Activated CD8-positive, alpha-beta memory T cell treated with anti-CD3 and anti-CD28 coated beads, Interleukin-2, amount 50 U/mL, for 24 hours (primary cell): ENCODE measurements around the gene TAF1C.

Experiments
- DNase-seq: peaks from one replicate; pipeline ENCODE4 v3.0.0-alpha.2; 2020; ENCODE audit errors: extremely low read depth

TAF1C gene

GRCh38 chr16:84183911-84184591 is 2.8 kb downstream of the TAF1C start:
- no peak for DNase-seq

DNA sequence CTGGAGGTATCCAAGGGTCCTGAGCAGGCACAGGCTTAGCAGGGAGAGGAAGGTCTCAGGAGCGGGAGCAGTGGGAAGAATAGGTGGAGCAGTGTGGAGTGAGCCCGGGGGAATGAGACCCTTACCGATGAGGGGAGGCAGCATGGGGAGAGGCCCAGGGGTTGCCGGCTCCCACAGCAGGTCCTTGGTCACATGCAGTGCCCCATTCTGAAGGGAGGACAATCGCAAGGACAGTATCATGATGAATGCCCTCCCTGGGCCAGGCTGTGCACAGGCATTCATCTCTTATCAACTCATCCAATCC is 3.3 kb downstream of the TAF1C start:
- DNase-seq: no peak

- no peak for DNase-seq
Measured at GRCh38 chr16:84182680-84183571, 3.9 kb downstream of the TAF1C start.

DNA sequence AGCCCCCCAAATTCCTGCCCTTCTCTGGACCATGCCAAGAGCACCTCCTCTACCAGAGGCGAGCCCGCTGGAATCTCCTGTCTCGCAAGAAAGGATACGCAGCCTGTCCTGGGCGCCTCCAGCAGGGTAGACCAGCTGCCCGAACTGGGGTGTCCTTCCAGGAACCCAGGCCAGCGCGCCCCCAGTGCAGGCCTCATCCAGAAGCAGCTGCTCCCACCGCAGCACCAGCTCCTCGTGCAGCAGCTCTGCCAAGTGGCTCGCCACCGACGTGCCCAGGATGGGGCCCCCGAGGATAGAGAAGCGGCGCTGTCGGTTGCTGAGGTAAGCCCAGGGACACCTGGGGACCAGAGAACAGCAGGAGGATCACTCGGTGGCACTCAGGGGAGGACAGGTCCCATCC is 4.8 kb downstream of the TAF1C start:
- DNase-seq: no peak

GRCh38 chr16:84181144-84181915 is 5.5 kb downstream of the TAF1C start:
- DNase-seq: no peak

- DNase-seq: no peak
Measured at GRCh38 chr16:84180519-84181140, 6.2 kb downstream of the TAF1C start.

DNA sequence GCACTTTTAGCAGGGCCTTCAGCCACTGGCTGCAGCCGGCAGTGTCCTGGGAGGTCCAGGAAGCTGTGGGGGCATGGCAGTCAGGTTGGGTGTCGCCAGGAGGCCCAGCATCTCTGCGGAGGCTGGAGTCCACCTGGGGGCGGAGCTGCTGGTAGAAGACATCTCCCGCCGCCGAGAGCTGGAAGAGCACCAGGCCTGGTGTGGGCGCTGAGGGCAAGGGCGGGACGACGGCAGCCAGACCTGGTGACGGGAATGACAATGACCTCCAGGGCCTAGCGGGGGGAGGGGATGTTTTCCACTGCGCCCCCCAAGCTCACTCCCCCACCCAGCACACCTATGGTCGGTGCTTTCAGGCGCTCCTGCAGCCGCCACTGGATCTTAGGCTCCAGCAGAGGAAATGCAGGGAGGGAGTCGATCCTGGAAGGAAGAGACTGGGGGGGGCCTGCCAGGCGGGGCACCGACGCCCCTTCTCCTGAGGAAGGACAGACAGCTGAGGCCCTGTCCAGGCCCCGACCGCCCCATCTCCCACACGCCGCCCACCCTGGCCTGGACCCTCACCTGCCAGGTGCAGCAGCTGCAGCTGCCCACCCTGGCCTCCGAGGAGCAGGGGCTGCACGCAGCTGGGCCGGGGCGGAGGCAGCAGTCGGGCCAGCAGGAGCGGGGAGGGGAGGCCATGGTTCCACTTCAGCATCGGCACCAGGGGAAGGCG is 7.1 kb downstream of the TAF1C start:
- no peak for DNase-seq

- no peak for DNase-seq
Measured at GRCh38 chr16:84178892-84179611, 7.8 kb downstream of the TAF1C start.

DNA sequence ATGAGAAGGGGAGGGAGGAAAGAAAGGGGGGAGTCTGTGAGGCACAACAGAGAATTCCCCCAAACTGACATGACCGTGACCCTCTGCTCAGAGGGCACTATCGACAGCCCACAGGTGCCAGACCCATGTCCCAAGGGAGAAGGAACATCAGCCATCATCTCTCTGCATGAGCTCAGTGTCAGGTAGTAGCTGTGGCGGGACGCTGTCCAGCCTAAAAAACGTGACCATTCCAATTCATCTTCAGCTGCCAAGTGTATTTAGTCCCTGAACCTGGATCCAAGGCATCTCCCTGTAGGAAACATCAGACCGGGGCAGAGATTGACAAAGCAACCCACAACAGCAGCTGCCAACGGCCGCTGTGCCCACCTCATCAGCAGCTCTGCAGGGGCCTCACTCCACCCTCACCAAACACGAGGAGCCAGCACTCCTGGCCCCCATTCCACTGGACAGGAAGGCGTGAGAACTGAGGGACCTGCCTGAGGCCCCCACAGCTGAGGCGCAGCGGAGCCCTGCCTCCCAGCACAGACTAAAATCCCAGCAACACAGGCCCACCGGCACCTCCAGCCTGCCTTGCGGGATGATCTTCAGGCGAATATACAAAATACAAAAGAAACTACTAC is 8.6 kb downstream of the TAF1C start:
- DNase-seq: no peak

- DNase-seq: no peak
Measured at GRCh38 chr16:84177741-84178073, 9.2 kb downstream of the TAF1C start.

DNA sequence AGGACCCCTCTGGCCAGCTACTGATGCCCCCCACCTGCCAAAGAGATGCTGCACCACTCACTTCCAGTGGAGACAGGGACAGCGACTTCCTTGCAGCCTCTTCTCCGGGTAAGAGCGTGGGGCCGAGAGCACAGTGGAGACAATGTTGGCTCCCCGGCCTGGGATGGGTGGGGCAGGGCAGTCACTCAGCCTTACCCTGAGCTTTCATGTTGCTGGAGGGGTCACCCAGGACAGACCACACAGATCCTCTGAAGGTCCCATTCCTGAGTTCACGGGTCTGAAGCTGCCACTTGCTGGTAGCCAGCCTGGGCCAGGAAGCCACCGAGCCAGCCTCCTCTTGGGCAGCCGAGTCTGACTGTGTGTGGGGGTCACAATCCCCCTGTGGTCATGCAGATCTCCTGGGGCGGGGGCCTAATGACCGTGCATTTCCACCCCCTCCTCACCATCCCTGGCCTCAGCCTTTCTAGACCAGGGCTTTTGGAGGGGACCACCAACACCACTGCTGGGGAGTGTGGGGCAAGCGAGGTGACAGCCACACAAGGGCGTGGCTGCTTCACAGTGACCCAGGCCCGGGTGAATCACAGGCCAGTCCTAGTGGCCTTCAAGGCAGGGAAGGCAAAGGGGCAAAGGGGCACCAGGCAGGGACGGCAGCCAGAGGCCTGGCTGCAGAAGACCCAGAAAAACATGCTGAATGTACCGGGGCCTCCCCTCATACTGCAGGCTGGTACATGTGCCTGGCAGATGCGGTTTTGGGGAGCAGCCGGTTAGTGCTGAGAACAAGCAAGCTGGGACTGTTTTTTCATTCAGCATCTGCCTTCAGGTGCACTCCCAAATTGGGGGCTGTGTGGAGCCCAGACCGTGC is 10.4 kb downstream of the TAF1C start:
- DNase-seq: no peak

- peak; percentile 49 for DNase-seq
Measured at GRCh38 chr16:84175350-84176081, 11.3 kb downstream of the TAF1C start.

DNA sequence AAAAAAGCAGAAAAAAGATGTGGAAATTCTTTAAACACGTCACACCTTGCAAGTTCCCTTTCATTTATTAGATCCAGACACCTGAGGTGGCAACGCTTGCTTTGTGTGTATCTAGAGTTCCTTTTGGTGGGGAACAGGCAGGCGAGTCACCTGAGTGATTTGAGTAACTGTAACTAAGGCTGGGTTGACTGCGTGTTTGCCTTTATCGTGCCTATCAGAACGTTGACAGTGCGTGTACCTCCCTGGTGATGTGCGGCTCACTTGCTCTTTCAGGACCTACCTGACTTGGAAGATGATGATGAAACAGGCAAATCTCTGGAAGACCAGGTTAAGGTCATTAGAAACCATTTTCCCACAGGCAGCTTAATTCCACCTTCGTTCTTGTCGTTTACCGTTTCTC is 12.5 kb downstream of the TAF1C start:
- no peak for DNase-seq

- DNase-seq: no peak
Measured at GRCh38 chr16:84169765-84170310, 17.0 kb downstream of the TAF1C start.

DNA sequence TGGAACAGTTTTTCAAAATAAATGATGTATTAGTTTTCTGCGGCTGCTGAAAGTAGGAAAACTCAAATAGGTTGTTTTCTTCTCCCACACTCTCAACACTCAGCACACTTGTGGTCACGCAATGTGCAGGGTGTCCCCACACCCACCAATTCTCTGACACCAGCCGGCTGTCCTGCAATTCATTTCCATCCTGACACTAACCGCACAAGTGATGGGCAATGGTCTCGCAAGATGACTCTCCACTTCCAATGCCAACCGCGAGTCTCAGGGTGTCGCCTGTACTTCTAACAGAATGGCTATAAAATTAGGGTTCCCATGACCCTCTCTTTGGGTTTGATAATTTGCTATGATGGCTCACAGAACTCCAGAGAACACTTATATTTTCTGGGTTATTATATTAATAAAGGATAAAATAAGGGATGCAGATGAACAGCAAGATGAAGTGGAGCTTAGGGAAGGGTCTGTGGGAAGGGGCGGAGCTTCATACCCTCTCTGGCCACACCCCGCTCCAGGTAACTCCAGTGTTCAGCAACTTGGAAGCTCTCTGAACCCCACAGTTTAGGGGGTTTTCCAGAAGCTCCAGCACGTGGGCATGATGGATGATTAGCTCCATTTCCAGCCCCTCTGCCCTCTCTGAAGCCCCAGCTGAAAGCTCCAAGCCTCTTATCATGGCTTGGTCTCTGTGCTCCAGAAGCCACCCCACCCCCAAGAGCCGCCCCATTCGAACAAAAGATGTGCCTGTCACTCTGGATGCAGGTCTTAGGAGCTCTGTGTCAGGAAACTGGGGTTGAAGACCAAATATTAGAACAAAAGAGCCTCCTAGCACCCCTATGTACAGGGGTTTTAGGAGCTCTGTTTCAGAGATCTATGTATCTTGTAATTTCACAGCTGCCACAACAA is 19.8 kb downstream of the TAF1C start:
- no peak for DNase-seq

DNA sequence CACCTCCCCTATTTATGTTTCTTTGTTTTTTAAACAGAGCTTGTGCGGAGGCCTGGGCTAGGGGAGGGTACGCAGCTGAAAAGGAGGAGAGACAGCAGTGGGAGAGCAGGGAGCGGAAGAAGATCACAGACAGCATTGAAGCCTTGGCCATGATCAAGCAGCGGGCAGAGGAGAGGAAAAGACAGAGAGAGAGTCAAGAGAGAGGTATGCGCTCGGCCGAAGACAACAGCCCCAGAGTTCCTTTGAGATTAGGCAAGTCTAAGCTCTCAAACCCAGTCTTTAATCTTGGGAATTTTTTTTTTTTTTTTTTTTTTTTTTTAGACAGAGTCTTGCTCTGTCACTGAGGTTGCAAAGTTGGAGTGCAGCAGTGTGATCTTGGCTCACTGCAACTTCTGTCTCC is 21.1 kb downstream of the TAF1C start:
- DNase-seq: no peak

DNA sequence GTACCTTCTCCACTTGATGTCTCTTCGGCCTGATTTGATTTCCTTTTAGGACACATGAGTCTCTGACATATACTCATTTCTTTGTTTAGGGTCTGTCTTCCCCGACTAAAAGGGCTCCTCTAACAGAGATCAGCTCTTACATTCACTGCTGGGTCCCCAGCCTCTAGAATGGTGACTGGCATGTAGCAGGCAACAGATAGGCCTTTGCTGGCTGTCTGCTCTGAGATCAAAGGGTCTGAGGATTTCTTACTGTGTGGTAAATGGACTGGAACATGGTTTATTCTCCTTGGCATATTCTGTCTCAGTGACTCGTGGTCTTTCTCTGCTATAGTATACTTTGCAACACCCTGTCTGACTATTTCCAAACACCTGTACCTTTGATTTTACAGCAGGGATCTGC is 25.1 kb downstream of the TAF1C start:
- DNase-seq: no peak

DNA sequence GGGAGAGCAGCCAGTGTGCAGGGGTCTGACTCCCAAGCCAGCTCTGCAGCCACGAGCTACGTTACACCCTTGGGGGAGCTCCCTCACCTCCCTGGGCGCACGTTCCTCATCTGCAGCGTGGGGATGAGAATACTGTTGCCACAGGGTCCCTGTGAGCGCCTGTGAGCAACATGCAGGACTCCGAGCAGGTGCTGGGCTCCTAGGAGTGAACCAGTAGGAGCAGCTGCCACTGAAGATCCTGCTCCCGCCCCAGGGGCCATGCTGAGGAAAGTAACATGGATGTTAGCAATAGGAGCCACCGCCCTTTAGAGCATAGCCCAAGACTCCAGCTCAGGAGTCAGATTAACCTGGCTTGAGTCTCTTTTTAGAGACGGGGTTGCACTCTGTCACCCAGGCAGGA is 25.8 kb downstream of the TAF1C start:
- DNase-seq: no peak
